Small intestine (tissue), 7 donors: ENCODE results near the gene SSTR3. TPM values are rescaled to one million over a fixed set of nuclear protein-coding genes. Genes with fewer than 3 reads are reported as not detected.

Experiments
- DNase-seq, 2 donors: peaks; one replicate each; pipeline versions ENCODE4 v3.0.0 to v3.0.0-alpha.2; 2013
- FAIRE-seq: peaks from 2 replicates; lab custom pipeline; 2012; peaks lifted over from hg19 to GRCh38; lab: Jason Lieb, UNC
- H3K27ac ChIP-seq, 3 donors: one replicate each; pipeline ENCODE4 v1.5.1; 2013; ENCODE audit warnings: low read length in 2 of 3, mild to moderate bottlenecking in 2 of 3, control low read depth in 1 of 3, inconsistent platforms in 1 of 3, low read depth in 1 of 3, moderate library complexity in 1 of 3
- H3K27me3 ChIP-seq, 3 donors: one replicate each; pipeline ENCODE4 v1.6.1; 2013; ENCODE audit warnings: low read length in 3 of 3, inconsistent platforms in 1 of 3; ENCODE audit not compliant: control insufficient read depth in 3 of 3, insufficient read depth in 3 of 3
- H3K36me3 ChIP-seq, 3 donors: one replicate each; pipeline ENCODE4 v1.6.1; 2013; ENCODE audit warnings: low read length in 3 of 3, inconsistent platforms in 1 of 3, low read depth in 1 of 3, mild to moderate bottlenecking in 1 of 3, moderate library complexity in 1 of 3; ENCODE audit not compliant: control insufficient read depth in 3 of 3, insufficient read depth in 2 of 3
- H3K4me1 ChIP-seq, 3 donors: one replicate each; pipeline ENCODE4 v1.6.1; 2013; ENCODE audit warnings: low read length in 2 of 3, inconsistent platforms in 1 of 3, low read depth in 1 of 3, mild to moderate bottlenecking in 1 of 3, moderate library complexity in 1 of 3; ENCODE audit not compliant: control insufficient read depth in 3 of 3, insufficient read depth in 2 of 3
- H3K4me3 ChIP-seq, 3 donors: one replicate each; pipeline ENCODE4 v1.5.1; 2013; ENCODE audit warnings: low read length in 3 of 3, control low read depth in 1 of 3, inconsistent platforms in 1 of 3, low read depth in 1 of 3, mild to moderate bottlenecking in 1 of 3, moderate library complexity in 1 of 3
- H3K9me3 ChIP-seq, 2 donors: one replicate each; pipeline ENCODE4 v1.6.1; 2013; ENCODE audit warnings: low read depth in 1 of 2, low read length in 1 of 2; ENCODE audit not compliant: control insufficient read depth in 2 of 2, insufficient read depth in 1 of 2
- WGBS, 3 donors: extraction: QIAGEN DNeasy Blood & Tissue Kit; methylation state at CpG; one replicate each; pipeline ENCODE4 v1.1.7; 2013; 5-methylcytosine and 5-hydroxymethylcytosine counted together
- polyA plus RNA-seq, 4 donors: library from polyadenylated mRNA; stranded (reverse) in 3 of 4; unstranded in 1 of 4; fragments of 200-250 nt in 3 of 4; fragments of 120-200 nt in 1 of 4; gene quantifications; one replicate each; pipeline versions ENCODE4 v1.2.1 to v1.2.3, GENCODE V29; 2013
- donor health status: healthy with polysubstance abuse.
- donor health status: control.
- donor health status: control.
- donor health status: Bipolar disorder and iron deficiency.
- donor health status: healthy.

The SSTR3 gene
- polyA plus RNA-seq, 4 donors = 0.09 to 0.49 TPM; not detected in 2

DNA sequence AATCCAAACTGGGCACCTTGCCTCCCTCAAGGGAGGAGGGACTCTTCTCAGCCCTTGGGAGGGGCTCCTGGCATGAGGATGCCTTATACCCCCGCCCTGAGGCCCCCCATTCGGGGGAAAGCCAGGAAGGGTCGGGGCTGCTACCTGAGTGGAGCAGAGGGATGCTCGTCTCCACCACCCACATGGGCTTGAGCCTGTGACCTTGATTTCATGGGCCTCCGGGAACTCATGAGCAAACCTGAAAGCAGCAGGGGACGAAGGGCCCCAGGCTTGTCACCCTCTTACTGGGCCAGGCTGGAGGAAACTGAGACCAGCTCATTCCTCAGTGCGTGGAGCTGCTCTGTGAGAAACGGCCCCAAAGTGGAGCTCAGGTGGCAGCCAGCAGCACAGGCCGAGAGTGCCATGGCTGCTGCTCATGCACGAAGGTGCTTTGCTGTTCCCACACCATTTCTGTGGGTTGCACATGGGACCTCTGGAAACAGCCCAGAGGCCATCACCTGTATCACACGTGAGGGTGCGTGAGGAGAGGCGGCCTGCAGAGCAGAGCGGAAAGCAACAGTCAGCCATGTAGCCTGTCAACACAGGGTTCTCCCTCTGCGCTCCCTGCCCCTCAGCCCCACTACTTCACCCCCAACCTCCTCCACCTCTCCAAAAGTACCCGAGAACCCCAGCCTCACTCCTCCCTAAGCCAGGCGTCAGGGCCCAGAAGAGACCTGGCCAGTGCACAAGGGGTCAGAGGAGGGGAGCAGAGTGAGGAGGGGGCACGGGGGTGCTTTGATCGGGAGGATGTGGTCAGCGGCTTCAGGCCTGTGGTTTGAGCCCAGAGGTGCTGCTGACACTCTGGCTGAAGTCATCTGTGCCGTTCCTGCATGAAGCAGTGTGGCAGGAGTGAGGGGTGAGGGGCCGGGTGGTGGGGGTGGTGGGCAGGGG lies 48.4 kb downstream of the SSTR3 start:
- WGBS, 3 donors = 66 to 82% (median 75%) methylated on average over 22 of the region's 22 CpGs
- H3K27ac ChIP-seq = peak overlapping the region in 2 of 3 donors; percentile 36 to 81
- DNase-seq (no peak), FAIRE-seq (no peak)
- H3K9me3 ChIP-seq = peaks cover 0 to 7% of the 10 kb centered on the region in 2 donors
- no peaks in the 10 kb centered on the region for H3K36me3 ChIP-seq
- no peak overlapping the region for H3K4me3 ChIP-seq
- peaks cover 0 to 25% (median 5%) of the 10 kb centered on the region in 3 donors for H3K4me1 ChIP-seq
- H3K27me3 ChIP-seq = no peaks in the 10 kb centered on the region

DNA sequence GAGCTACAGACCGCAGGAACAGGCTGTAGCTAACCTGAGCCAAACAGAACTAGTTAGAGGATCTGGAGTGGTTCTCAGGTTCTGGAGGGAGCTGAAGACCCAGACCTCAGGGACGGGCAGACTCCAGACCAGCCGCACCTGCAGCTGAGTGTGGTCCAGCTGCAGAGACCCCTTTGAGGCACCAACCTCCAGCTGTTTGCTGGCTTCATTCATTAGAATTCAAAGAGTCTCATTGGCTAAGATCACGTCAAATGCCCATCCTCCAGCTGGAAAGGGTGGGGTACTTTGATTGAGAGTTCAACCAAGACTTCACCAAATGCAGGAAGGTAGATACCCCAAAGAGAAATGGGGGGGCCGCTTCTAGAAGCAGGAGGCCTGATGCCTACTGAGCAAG lies 49.2 kb downstream of the SSTR3 start:
- no peak for FAIRE-seq
- H3K9me3 ChIP-seq = peaks cover 0 to 7% of the 10 kb centered on the region in 2 donors
- peaks cover 0 to 20% (median 5%) of the 10 kb centered on the region in 3 donors for H3K4me1 ChIP-seq
- no peak overlapping the region for H3K4me3 ChIP-seq
- H3K27ac ChIP-seq = peak overlapping the region in 2 of 3 donors; percentile 36 to 81
- H3K27me3 ChIP-seq = peaks cover 0 to 3% (median 0%) of the 10 kb centered on the region in 3 donors
- 73 to 85% (median 78%) methylated on average over 5 of the region's 5 CpGs for WGBS, 3 donors
- no peak for DNase-seq
- no peaks in the 10 kb centered on the region for H3K36me3 ChIP-seq

DNA sequence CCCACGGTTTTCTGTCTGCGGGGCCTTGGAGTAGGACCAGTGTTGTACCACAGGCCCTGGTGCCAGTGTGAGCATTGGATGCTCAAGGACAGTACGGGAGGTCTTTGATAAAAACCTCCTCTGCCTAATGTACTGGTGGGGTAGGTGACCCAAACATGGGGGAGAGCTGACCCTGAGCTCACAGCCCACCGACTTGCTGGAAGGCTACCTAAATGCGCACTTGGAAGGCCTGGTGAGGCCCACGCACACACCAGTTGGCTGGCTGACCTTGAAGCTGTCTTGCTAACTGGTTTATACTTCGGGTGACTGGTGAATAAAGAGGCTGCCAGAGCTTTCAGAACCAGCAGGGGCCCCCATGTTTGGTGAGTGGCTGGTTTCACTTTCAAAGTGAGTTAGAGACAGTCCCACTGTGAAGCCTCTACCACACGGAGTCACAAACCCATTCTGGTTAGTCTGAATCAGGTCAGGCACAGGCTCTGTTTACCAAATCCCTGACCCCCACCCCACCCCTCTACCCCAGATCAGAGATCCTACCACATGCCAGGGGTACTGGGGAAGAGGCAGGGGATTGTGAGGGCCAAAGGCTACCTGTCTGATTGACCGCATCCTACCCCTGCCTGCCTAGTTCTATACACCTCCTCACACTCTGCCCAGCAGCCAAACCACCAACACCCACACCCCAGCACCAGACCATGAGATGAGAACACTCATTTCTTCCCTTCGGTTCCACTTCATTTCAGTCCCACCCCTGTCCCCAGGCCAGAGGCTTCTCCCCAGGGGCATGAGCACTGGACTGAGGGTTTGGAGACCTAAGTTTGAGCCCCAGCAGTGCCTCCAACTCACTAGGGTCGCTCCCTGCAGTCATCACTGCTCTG lies 49.8 kb downstream of the SSTR3 start:
- Histone ChIP-seq H3K9me3 (peaks cover 0 to 7% of the 10 kb centered on the region in 2 donors), H3K27ac (peak overlapping the region in 2 of 3 donors; percentile 79 to 81), H3K36me3 (no peaks in the 10 kb centered on the region), H3K4me1 (peaks cover 0 to 15% (median 1%) of the 10 kb centered on the region in 3 donors), H3K4me3 (no peak overlapping the region), H3K27me3 (peaks cover 0 to 3% (median 0%) of the 10 kb centered on the region in 3 donors)
- 45 to 60% (median 58%) methylated on average over 11 of the region's 11 CpGs for WGBS, 3 donors
- FAIRE-seq = no peak
- DNase-seq = peak; percentile 59 to 60

DNA sequence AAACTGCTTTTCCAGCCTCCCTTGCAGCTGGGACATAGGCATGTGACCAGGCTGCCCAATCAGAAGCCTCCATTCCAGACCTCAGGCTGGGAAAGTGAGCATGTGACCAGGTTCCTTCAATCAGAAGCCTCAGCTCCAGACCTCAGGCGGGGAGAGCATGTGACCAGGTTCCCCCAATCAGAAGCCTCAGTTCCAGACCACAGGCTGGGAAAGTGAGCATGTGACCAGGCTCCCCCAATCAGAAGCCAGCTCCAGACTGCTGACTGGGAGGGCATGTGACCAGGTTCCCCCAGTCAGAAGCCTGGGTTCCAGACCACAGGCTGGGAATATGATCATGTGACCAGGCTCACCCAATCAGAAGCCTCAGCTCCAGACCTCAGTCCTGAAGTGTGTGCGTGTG lies 50.8 kb downstream of the SSTR3 start:
- Histone ChIP-seq H3K36me3 (no peaks in the 10 kb centered on the region), H3K9me3 (peaks cover 0 to 7% of the 10 kb centered on the region in 2 donors), H3K27me3 (peaks cover 0 to 3% (median 0%) of the 10 kb centered on the region in 3 donors), H3K4me1 (peaks cover 0 to 5% (median 0%) of the 10 kb centered on the region in 3 donors), H3K27ac (peak overlapping the region in 1 of 3 donors; percentile 6), H3K4me3 (no peak overlapping the region)
- FAIRE-seq (no peak), DNase-seq (no peak)
- WGBS, 3 donors = 92 to 98% (median 95%) methylated on average over 2 of the region's 2 CpGs

DNA sequence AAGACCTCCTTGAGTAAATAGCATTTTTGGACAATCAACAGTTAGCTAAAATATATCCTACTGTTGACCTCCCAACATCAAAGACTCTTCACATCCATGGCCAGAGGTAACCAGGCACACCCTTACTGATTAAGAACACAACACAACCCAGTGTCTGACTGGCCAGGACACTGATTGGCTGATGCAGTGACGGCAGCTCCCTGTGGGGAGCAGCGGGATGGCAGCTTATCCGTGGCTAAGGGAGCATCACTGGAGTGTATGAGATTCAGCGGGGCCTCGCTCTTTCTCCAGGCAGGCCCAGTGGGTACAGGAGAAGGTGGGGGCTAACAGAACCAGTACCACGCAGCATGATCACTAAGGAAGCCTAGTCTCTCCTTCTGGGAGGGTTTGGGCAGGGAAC lies 52.2 kb downstream of the SSTR3 start:
- WGBS, 3 donors = 59 to 75% (median 66%) methylated on average over 6 of the region's 6 CpGs
- no peak for FAIRE-seq
- DNase-seq = no peak

DNA sequence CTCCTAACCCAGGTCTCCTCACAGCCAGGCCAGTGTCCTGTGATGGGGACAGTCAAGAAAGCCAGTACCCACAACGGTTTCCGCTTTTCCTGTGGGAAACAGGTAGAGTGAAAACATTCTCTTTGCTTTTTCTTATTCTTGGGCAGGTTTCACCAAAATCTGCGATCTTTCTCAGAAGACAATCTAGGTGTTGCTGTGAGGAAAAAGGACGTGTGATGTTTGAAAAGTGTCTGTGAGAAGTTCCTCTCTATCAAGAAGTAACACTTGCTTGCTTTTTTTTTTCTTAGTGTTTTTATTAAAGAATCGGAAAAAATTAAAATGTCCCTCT lies 53.4 kb downstream of the SSTR3 start:
- Histone ChIP-seq H3K27ac (no peak overlapping the region), H3K4me1 (peaks cover 0 to 5% (median 0%) of the 10 kb centered on the region in 3 donors), H3K36me3 (no peaks in the 10 kb centered on the region), H3K9me3 (peaks cover 0 to 10% of the 10 kb centered on the region in 2 donors), H3K27me3 (peaks cover 0 to 3% (median 0%) of the 10 kb centered on the region in 3 donors), H3K4me3 (no peak overlapping the region)
- FAIRE-seq (no peak), DNase-seq (no peak)
- WGBS, 3 donors = 81 to 86% (median 82%) methylated on average over 5 of the region's 5 CpGs

More for the DNA sequence above, 52.2 kb downstream of the SSTR3 start:
- Histone ChIP-seq H3K27ac (no peak overlapping the region), H3K4me3 (no peak overlapping the region), H3K4me1 (peaks cover 0 to 5% (median 0%) of the 10 kb centered on the region in 3 donors), H3K27me3 (peaks cover 0 to 3% (median 0%) of the 10 kb centered on the region in 3 donors), H3K36me3 (no peaks in the 10 kb centered on the region), H3K9me3 (peaks cover 0 to 10% of the 10 kb centered on the region in 2 donors)

DNA sequence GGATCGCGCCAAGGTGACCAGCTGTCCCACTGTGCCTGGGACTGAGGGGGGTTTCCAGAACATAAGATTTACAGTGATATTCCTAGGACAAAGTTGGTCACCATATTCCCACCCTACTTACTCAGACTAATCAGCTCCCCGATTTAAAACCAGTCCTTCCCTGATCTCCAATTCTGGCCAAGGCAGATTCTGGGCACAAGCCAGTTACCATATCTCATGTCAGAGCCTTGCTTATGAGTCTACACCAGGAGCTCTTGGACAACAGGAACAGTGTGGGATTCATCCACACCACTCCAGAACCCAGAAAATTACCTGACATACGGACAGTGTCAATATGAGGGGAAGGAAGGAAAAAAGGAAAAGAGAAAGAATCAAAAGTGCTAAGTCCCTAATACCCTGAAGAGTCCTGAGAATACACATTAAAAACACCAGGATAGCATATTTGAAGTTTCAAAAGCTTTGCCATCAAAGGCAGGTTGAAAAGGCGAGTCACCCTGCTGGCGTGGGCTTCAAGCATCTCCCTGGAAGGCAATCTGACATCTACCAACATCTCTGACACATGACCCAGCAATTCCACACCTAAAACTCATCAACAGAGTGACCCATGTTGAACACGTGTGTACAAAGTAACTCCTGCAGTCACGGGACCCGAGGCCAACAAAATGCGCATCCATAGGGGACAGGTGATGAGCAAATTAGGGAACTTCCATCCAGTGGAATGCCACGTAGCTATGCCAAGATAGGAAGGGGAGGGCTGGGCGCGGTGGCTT lies 54.6 kb downstream of the SSTR3 start:
- Histone ChIP-seq H3K36me3 (no peaks in the 10 kb centered on the region), H3K4me3 (no peak overlapping the region), H3K27ac (no peak overlapping the region), H3K27me3 (peaks cover 0 to 3% (median 0%) of the 10 kb centered on the region in 3 donors), H3K9me3 (peaks cover 0 to 10% of the 10 kb centered on the region in 2 donors), H3K4me1 (peaks cover 0 to 5% (median 0%) of the 10 kb centered on the region in 3 donors)
- no peak for FAIRE-seq
- WGBS, 3 donors = 68 to 85% (median 76%) methylated on average over 13 of the region's 13 CpGs
- DNase-seq = no peak
